Adipocyte (in vitro differentiated cells): ENCODE data around the gene POLR1B.
A peak's percentile ranks its signal among the peaks of the same experiment; 100 is the strongest.

Experiments used
- DNase-seq: peaks from one replicate; pipeline ENCODE4 v3.0.0-alpha.2; 2015; ENCODE audit warnings: low read depth
- H3K27me3 ChIP-seq: replicated peaks from 2 replicates; pipeline ENCODE4 v1.7.0; 2013; ENCODE audit warnings: mild to moderate bottlenecking, low read length, moderate library complexity; ENCODE audit not compliant: control insufficient read depth, insufficient read depth
- H3K36me3 ChIP-seq: 2 replicates; pipeline ENCODE4 v1.7.0; 2013; ENCODE audit warnings: low read length, mild to moderate bottlenecking, moderate library complexity; ENCODE audit not compliant: control insufficient read depth, insufficient read depth, severe bottlenecking
- H3K4me1 ChIP-seq: 2 replicates; pipeline ENCODE4 v1.7.0; 2013; ENCODE audit warnings: mild to moderate bottlenecking, low read length, moderate library complexity; ENCODE audit not compliant: control insufficient read depth, insufficient read depth
- H3K4me3 ChIP-seq: 2 replicates; pipeline ENCODE4 v1.7.0; 2013; ENCODE audit warnings: mild to moderate bottlenecking, low read length, moderate library complexity
- H3K9ac ChIP-seq: 2 replicates; pipeline ENCODE4 v1.7.0; 2013; ENCODE audit warnings: mild to moderate bottlenecking, low read length, moderate library complexity
- H3K9me3 ChIP-seq: 2 replicates; pipeline ENCODE4 v1.7.0; 2013; ENCODE audit warnings: mild to moderate bottlenecking, low read length, moderate library complexity; ENCODE audit not compliant: control insufficient read depth

Gene POLR1B

DNA sequence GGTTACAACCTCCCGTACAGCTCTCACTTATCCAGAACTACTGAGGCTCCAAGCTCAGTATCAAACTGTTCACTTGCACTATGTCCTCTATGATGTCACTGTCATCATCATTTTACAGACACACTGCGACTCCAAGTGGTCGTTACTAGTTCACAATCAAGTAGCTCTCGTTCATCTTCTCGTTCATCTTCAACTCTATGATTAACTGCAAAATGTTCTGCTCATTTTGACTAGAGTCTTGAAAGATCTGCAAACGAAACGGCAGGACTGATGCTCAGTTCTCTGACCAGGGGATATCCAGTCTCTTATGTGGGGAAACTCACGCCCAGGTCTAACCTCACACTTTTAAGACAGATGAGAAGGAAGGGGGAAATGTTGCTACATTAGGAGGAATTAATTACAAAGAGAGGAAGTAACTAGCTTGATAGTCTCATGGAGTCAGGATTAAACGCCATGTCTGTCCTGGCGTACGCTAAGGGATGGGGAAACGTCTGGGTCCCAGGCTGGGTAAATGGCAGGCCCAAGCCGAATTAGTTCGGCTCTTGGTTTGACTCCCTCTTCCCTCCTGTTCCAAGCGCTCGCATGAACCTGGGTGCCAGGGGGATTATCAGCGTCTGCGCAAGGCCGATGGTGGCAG is 41.4 kb downstream of the POLR1B start:
- Histone ChIP-seq H3K27me3 (no peaks in the 10 kb centered on the region), H3K4me3 (peak overlapping the region; percentile 92), H3K9me3 (no peaks in the 10 kb centered on the region), H3K9ac (peak overlapping the region; percentile 98), H3K36me3 (peaks cover 16% of the 10 kb centered on the region), H3K4me1 (peaks cover 31% of the 10 kb centered on the region)
- no peak for DNase-seq

DNA sequence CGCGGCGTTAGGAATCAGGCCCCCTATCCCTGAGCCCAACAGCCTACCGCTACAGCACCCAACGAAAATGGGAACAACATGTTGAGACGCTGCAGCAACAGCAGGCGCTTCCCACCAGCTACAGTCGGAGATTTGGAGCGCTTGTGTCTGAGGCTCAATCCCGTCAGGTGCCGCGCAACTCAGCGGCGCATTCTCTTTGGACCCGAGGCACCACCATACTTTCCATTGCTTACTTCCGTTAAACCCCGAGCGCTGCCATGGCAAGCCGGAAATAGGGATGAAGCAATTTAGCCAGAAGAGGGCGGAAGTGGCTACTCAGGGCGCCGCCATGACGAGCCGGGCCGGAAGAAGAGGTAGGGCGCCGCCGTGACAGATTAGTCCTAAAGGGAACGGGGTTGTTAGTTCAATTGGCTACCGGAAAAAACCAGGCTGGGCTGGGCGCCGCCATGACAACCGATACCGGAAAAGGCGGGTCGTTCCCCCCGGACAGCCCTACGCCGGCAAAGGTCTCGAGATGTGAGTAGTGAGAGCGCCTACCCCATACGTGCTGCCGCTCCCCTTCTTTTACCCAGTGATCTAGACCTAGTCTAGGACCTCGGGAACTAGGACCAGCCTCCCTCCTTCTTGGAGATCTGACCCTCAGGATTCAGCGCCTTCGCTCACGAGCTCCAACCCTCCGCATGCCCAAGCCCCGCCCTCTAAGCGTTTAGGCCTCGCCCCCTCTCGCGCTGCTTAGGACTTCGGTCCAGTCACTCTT is 42.0 kb downstream of the POLR1B start, which contains the start of gene CHCHD5:
Gene CHCHD5, plus strand, starts transcription at position 476 of the 757 bp plus-strand sequence. Its CDS starts 39 bp downstream, at position 515.
- peak; percentile 98 for DNase-seq
- Histone ChIP-seq H3K36me3 (peaks cover 16% of the 10 kb centered on the region), H3K9me3 (no peaks in the 10 kb centered on the region), H3K27me3 (no peaks in the 10 kb centered on the region), H3K9ac (peak within 1 kb of the TSS; percentile 98), H3K4me3 (peak within 1 kb of the TSS; percentile 92), H3K4me1 (peaks cover 28% of the 10 kb centered on the region)

DNA sequence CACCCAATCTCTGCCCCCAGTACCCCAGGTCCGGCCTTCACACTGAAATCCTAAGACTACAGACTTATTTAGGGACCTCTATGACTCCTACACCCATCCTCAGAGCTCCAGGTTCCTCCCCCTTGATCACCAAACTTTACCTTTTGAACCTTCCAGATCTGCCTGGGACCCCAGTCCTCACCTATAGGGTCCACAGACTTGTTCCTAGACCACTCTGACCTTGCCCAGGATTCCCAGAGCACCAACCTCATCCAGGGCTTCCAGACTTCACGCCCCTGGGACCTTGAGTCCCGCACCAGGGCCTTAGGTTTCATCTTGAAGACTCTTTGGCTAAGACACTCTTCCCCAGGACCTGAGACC is 42.6 kb downstream of the POLR1B start:
- peak; percentile 23 for DNase-seq
- Histone ChIP-seq H3K4me3 (peak overlapping the region; percentile 92), H3K27me3 (no peaks in the 10 kb centered on the region), H3K4me1 (peaks cover 25% of the 10 kb centered on the region), H3K9ac (peak overlapping the region; percentile 98), H3K36me3 (peaks cover 16% of the 10 kb centered on the region), H3K9me3 (no peaks in the 10 kb centered on the region)

DNA sequence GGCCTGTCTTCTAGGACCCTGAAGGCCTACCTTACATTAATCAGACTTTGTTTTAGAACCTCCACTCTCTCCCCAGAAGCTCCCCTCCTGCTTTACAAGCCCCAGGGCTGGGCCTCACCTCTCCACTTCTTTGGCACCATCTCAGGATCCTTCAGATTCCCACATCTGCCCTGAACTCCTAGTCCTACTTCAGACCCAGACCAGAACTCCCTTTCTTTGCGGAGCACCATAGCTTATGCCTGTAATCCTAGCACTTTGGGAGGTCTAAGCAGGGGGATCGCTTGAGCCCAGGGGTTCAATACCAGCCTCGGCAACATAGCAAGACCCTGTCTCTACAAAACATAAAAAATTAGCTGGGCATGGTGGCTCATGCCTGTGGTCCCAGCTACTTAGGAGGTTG is 43.1 kb downstream of the POLR1B start:
- no peak for DNase-seq
- H3K27me3 ChIP-seq: no peaks in the 10 kb centered on the region
- H3K4me1 ChIP-seq: peaks cover 25% of the 10 kb centered on the region
- H3K36me3 ChIP-seq: peaks cover 16% of the 10 kb centered on the region
- H3K9me3 ChIP-seq: no peaks in the 10 kb centered on the region
- peak overlapping the region; percentile 92 for H3K4me3 ChIP-seq
- peak overlapping the region; percentile 98 for H3K9ac ChIP-seq

DNA sequence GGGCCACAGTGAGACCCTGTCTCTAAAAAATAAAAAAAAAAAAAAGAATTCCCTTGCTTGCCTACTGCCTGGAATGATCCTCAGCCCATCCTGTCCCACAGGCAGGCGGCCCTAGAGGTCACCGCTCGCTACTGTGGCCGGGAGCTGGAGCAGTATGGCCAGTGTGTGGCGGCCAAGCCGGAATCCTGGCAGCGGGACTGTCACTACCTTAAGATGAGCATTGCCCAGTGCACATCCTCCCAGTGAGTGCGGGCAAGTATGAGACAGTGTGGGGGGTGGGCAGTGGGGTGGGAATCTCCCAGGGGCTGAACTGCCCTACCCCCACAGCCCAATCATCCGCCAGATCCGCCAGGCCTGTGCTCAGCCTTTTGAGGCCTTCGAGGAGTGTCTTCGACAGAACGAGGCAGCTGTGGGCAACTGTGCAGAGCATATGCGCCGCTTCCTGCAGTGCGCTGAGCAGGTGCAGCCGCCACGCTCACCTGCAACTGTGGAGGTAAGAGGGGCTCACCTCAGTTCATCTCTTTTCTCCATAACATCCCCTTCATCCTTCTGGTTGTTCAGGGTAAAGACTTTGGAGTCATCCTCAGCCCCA is 43.7 kb downstream of the POLR1B start:
- Histone ChIP-seq H3K9ac (no peak overlapping the region), H3K4me1 (peaks cover 25% of the 10 kb centered on the region), H3K36me3 (peaks cover 16% of the 10 kb centered on the region), H3K4me3 (no peak overlapping the region), H3K9me3 (no peaks in the 10 kb centered on the region), H3K27me3 (no peaks in the 10 kb centered on the region)
- no peak for DNase-seq

DNA sequence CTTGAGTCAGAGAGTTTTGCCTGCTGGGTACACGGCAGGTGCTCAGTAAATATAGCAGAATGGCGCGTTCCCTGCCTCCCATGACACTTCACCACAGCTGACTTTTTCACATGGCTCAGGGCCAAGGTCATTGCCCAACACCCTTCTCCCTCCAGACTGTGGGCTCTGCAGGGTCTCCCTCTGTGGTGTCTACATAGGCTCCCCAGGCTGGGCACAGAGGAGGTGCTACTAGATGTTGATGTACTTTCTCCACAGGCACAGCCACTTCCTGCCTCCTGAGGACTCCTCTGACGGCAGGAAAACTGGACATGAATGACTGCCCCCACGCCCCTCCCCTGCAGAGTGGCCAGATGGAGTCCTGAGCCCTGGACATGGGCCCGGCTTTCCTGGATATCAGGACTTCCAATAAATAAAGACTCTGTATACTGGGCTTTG is 46.4 kb downstream of the POLR1B start:
- Histone ChIP-seq H3K4me1 (peaks cover 10% of the 10 kb centered on the region), H3K36me3 (peaks cover 16% of the 10 kb centered on the region), H3K9me3 (no peaks in the 10 kb centered on the region), H3K9ac (no peak overlapping the region), H3K4me3 (no peak overlapping the region), H3K27me3 (no peaks in the 10 kb centered on the region)
- no peak for DNase-seq

DNA sequence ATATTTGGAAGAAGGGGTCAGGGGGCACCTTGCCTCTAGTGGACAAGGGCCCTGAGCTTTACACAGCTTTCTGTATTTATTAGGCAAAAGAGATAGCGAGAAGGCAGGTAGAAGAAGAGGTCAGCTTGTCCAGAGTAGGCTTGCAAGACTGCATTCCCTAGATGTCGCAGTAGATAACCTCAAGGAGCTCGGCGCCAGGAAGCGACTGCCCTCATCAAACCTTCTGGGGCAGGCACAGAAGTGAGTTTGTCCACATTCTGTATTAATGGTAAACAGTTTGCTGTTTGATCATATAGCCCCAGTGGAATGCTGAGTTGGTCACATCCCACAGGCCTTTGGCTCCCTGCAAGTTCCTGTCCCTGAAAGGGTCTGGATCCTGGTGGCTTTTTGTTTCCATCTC is 49.1 kb downstream of the POLR1B start:
- Histone ChIP-seq H3K4me1 (no peaks in the 10 kb centered on the region), H3K36me3 (peaks cover 15% of the 10 kb centered on the region), H3K4me3 (no peak overlapping the region), H3K9ac (no peak overlapping the region), H3K27me3 (no peaks in the 10 kb centered on the region), H3K9me3 (no peaks in the 10 kb centered on the region)
- no peak for DNase-seq

DNA sequence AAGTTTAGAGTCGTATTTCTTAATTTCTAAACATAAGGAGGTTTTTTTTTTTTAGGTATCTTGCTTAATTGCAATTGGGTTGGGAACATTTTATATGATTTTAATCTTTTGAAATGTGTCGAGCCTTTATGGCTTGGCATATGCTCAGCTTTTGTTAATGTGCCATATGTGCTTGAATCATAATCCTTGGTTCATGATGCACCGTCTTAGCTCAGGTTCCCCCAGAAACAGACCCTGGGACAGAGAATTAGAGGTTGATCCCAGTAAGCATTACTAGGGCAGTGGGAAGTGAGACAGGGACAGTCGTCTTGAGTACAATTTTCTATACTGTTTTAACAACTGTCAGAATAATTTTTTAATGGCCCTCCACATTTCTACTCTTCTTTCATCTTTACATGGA is 51.5 kb downstream of the POLR1B start:
- DNase-seq: no peak

DNA sequence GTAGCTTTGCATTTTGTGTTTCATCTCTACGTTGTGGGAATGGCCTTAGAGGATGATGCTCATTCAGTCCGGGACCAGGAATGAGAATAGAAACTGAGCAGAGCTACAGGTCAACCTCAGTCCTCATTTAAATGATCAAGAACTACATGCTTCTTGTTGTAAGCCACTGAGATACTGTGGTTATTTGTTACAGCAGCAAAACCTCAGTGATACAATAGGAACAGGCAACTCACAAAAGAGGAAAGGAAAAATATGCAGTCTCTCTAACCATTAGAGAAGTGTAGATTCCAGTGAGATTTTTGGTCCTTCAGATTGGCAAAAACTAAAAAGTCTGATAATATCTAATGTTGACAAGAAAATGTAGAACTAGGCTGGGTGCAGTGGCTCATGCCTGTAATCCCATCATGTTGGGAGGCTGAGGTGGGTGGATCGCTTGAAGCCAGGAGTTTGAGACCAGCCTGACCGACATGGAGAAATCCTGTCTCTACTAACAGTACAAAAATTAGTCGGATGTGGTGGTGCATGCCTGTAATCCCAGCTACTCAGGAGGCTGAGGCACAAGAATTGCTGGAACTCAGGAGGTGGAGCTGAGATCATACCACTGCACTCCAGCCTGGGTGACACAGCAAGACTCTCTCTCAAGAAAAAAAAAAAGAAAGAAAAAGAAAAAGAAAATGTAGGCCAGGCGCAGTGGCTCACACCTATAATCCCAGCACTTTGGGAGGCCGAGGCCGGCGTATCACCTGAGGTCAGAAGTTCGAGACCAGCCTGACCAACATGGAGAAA is 55.5 kb downstream of the POLR1B start:
- Histone ChIP-seq H3K9me3 (no peaks in the 10 kb centered on the region), H3K9ac (no peak overlapping the region), H3K36me3 (no peaks in the 10 kb centered on the region), H3K4me3 (no peak overlapping the region), H3K4me1 (peaks cover 21% of the 10 kb centered on the region), H3K27me3 (no peaks in the 10 kb centered on the region)
- DNase-seq: no peak

More for the DNA sequence above, 51.5 kb downstream of the POLR1B start:
- Histone ChIP-seq H3K36me3 (no peaks in the 10 kb centered on the region), H3K4me1 (no peaks in the 10 kb centered on the region), H3K4me3 (no peak overlapping the region), H3K9me3 (no peaks in the 10 kb centered on the region), H3K9ac (no peak overlapping the region), H3K27me3 (no peaks in the 10 kb centered on the region)

DNA sequence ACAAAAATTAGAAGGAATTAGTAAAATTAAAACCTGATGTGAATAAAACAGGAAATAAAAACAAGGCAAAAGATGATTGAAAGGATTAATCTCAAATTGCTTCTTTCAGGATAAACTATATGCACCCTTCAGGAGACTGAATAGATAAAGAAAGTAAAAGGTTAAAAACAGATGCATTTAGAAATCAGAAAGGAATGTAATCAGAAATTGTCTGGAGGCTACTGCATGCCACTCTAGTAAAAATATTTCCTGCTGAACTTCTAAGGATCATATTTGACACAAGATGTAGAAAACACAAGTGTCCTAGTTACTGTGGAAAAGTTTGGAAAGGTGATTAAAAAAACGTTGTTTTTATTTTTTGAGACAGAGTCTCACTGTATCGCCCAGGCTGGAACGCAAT is 58.4 kb downstream of the POLR1B start:
- Histone ChIP-seq H3K4me1 (peaks cover 21% of the 10 kb centered on the region), H3K9me3 (no peaks in the 10 kb centered on the region), H3K27me3 (no peaks in the 10 kb centered on the region), H3K9ac (peak overlapping the region; percentile 83), H3K4me3 (peak overlapping the region; percentile 42), H3K36me3 (no peaks in the 10 kb centered on the region)
- DNase-seq: peak; percentile 30

DNA sequence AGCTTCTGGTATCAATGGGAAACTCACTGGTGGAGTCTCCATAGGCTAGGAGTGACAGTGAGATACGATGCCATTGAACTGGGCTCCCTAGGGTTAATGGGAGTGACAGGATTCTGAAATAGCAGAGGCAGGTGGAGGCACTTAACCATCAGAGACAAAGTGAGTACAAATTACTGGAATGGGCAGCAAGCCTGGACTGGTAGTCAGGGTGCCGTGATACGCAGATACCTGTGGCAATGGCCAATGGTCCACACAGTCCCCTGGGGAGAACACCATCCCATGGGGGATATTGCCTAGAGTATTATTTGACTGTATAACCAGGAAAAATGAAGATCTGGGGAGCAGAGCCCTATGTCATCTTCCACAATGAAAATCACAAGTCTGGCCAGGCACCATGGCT is 59.5 kb downstream of the POLR1B start:
- no peaks in the 10 kb centered on the region for H3K36me3 ChIP-seq
- no peak overlapping the region for H3K9ac ChIP-seq
- H3K9me3 ChIP-seq: no peaks in the 10 kb centered on the region
- H3K27me3 ChIP-seq: no peaks in the 10 kb centered on the region
- H3K4me3 ChIP-seq: no peak overlapping the region
- peaks cover 21% of the 10 kb centered on the region for H3K4me1 ChIP-seq
- no peak for DNase-seq
